Skeletal muscle cell (primary cell): ENCODE measurements around the gene GPN3.
"Not testable (repeated sequence)": the region's sequence is repeated elsewhere in the genome, so short reads cannot be mapped to it uniquely, and the experiment has no call there.

ENCODE experiments used
- DNase-seq: peaks from one replicate; pipeline ENCODE4 v3.0.0-alpha.2; 2010; ENCODE audit warnings: low read depth
- H3K4me3 ChIP-seq: 2 replicates; pipeline ENCODE4 v1.5.1; 2011; ENCODE audit warnings: low read depth, mild to moderate bottlenecking, control low read depth, low read length, moderate library complexity

The GPN3 gene

GRCh38 chr12:110468214-110469048 is at the start of gene GPN3, which contains the start of gene FAM216A:
Gene GPN3 (minus strand): TSS chr12:110468257. CDS start chr12:110468203, 54 bp downstream.
Gene FAM216A (plus strand): TSS chr12:110468845. CDS start chr12:110468876, 31 bp downstream.
- peak within 1 kb of the TSS; percentile 88 for H3K4me3 ChIP-seq
- DNase-seq, result peak; percentile 96

GRCh38 chr12:110516995-110517394 is 48.9 kb upstream of the GPN3 start:
- no peak for DNase-seq
- no peak overlapping the region for H3K4me3 ChIP-seq

- no peak for DNase-seq
These were observed 46.3 kb upstream of the GPN3 start for GRCh38 chr12:110514363-110514762.

DNA sequence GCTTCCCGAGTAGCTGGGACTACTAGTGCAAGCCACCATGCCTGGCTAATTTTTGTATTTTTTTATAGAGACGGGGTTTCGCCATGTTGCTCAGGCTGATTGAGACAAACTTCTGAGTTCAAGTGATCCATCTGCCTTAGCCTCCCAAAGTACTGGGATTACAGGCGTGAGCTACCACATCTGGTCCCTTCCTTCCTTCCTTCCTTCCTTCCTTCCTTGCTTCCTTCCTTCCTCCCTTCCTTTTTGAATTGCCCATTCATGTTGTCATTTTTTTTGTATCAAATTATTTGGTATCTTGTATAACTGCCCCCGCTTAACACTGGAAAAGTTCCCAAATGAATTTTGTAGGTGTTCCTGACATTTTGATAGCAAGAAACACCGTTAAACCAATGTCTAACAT is 45.8 kb upstream of the GPN3 start:
- H3K4me3 ChIP-seq, result no peak overlapping the region
- DNase-seq, result no peak

More at GRCh38 chr12:110514363-110514762, 46.3 kb upstream of the GPN3 start:
- no peak overlapping the region for H3K4me3 ChIP-seq

DNA sequence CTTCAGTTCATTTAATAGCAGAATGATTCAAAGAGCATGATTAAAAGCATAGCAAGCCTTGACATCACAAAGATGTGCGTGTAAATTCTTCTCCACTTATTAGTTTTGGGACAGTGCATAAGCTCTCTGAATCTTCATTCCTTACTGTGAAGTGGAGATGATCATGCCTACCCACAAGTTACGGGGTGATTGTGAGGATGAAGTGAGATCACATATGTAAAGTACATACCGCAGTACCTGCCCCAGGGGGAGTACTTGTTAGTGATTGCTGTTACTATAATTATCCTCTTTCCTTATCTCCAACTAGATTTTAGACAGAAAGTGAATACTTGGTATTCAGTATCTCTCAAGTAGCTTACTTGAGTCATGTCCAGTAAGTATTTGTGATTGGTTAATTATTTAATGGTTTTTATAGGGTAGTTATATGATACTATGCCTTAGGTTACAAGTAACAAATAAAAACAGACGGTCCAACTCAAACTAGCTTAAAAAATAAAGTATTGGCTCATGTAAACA is 40.1 kb upstream of the GPN3 start:
- H3K4me3 ChIP-seq, result no peak overlapping the region
- no peak for DNase-seq

DNA sequence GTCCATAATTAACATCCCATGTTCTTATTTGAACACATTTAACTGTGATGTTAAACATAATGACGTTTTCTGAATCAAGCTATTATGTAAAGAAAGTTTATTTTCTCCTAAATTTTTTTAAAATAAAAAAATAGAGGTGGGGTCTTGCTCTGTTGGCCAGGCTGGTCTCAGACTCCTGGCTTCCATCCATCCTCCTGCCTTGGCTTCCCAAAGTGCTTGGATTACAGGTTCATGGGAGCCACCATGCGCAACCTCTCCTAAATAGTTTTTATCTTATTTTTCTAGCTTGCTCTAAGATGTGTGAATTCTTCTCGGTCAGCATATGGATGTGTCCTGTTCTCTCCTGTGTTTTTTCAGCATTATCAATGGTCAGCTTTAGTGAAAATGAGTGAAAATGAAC is 37.3 kb upstream of the GPN3 start:
- no peak overlapping the region for H3K4me3 ChIP-seq
- DNase-seq, result no peak

- DNase-seq, result no peak
- H3K4me3 ChIP-seq, result no peak overlapping the region
These were observed 35.4 kb upstream of the GPN3 start for GRCh38 chr12:110503432-110503831.

- peak within 1 kb of the TSS; percentile 98 for H3K4me3 ChIP-seq
- peak; percentile 94 for DNase-seq
These were observed 34.0 kb upstream of the GPN3 start, which contains the start of the genes RAD9B and VPS29 for GRCh38 chr12:110501752-110502738. Gene RAD9B (plus strand): TSS chr12:110502331. CDS start chr12:110502338, 7 bp downstream. Gene VPS29 (minus strand): TSS chr12:110502111. CDS start chr12:110502051, 60 bp downstream.

- peak overlapping the region; percentile 98 for H3K4me3 ChIP-seq
- peak; percentile 2 for DNase-seq
These were observed 33.3 kb upstream of the GPN3 start for GRCh38 chr12:110501399-110501751.

- no peak overlapping the region for H3K4me3 ChIP-seq
- peak; percentile 2 for DNase-seq
These were observed 31.1 kb upstream of the GPN3 start for GRCh38 chr12:110498984-110499706.

GRCh38 chr12:110475426-110475825 is 7.4 kb upstream of the GPN3 start:
- no peak for DNase-seq
- no peak overlapping the region for H3K4me3 ChIP-seq

- peak overlapping the region; percentile 88 for H3K4me3 ChIP-seq
- no peak for DNase-seq
These were observed 227 bp downstream of the GPN3 start for GRCh38 chr12:110467847-110468213.

DNA sequence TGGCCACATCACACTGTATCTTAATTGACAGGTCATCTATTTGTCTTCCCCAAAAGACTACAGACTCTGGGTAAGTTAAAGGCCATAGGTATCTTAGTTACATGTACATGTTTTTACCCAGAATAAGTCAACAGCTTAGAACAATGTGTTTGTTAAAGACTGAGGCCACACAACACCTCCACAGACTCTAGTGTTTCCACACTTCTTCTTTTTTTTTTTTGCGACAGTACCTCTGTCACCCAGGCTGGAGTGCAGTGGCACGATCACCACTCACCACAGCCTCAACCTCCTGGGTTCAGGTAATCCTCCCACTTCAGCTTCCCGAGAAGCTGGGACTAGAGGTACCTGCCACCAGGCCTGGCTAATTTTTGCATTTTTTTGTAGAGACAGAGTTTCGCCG is 1.3 kb downstream of the GPN3 start:
- no peak for DNase-seq
- no peak overlapping the region for H3K4me3 ChIP-seq

GRCh38 chr12:110465765-110466164 is 2.3 kb downstream of the GPN3 start:
- not testable (repeated sequence) for H3K4me3 ChIP-seq

DNA sequence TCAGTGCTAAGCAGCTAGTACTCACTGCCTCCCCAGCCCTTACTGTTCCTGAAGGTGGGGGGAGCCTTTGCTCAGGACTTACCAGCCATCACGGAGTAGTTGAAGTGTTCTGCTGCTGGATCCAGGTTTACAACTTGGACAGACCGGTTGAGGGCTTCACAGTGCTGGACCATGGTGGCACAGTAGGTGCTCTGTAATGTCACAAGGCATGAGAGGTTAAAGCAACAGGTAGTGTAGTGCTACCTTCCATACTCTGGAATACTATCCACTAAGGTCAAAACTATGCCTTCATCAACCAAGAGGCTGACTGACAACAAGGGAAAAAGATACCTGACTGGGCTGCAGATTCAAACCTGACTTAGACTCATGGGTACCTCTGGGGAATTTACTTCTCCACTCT is 3.0 kb downstream of the GPN3 start:
- no peak for DNase-seq
- no peak overlapping the region for H3K4me3 ChIP-seq

More at GRCh38 chr12:110465765-110466164, 2.3 kb downstream of the GPN3 start:
- DNase-seq, result not testable (repeated sequence)

DNA sequence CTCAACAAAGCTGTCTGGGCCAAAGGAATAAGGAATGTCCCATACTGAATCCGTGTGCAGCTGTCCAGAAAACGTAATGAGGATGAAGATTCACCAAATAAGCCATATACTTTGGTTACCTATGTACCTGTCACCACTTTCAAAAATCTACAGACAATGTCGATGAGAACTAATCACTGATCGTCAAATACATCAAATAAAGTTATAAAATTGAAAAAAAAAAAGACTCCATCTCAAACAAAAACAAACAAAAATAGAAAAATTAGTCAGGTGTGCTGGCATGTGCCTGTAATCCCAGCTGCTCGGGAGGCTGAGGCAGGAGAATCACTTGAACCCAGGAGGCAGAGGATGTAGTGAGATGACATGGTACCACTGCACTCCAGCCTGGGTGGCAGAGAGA is 6.9 kb downstream of the GPN3 start:
- DNase-seq, result not testable (repeated sequence)

GRCh38 chr12:110458756-110459155 is 9.3 kb downstream of the GPN3 start:
- no peak overlapping the region for H3K4me3 ChIP-seq
- no peak for DNase-seq

More for the DNA sequence above, 6.9 kb downstream of the GPN3 start:
- not testable (repeated sequence) for H3K4me3 ChIP-seq

- H3K4me3 ChIP-seq, result no peak overlapping the region
- DNase-seq, result no peak
These were observed 14.3 kb downstream of the GPN3 start for GRCh38 chr12:110453569-110454296.
